Measurements from ENCODE around the gene CEMIP2.

DNA sequence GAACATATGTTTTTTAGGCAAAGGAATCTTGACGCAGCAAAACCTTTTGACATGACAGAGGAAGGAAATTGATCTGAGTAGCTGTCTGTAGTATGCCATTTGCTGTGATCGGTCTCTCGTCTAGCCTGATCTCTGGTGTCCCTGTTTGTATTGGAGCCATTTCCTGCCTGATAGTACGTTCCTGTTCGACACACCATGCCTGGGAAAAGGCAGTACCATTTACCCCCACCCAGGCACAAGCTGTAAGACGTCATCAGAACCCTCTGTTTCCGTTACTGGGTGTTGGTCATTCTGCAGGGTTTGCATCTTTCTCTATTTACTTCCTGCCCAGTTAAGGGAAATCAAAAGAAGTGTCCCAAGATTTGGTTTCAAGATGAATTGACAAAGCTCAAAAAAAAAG lies 129.7 kb downstream of the CEMIP2 start:
- TF ChIP-seq EZH2 (IDR thresholded peaks at IDR 0.05) (no peak), POLR2AphosphoS5 (IDR thresholded peaks at IDR 0.05; ENCODE audit: borderline replicate concordance, low read depth, low read length) (no peak)
